Measurements from ENCODE around the gene CRLF1.

CRLF1 gene

GRCh38 chr19:18580311-18580710 lies 26.3 kb downstream of the CRLF1 start:
- ChIA-PET CTCF (interaction anchor here (0.6 to 1.7 kb wide), 5 partner anchors 8 to 269 kb away, joined by 3 to 15 read pairs (median 3); partner anchors contain the start of gene REX1BD), POLR2A (interaction anchor here (1.0 to 2.1 kb wide), 2 partner anchors 8 to 9 kb away, joined by 5 to 10 read pairs; partner anchors contain the start of gene UBA52)
- H3K4me3 ChIP-seq (ENCODE audit: low read depth, low read length), result no peak overlapping the region
- no peak for TF ChIP-seq ZNF529 (tag by site-specific recombination; IDR thresholded peaks at IDR 0.05; ENCODE audit: insufficient replicate concordance)
- no peak for TF ChIP-seq GFI1B (tag by site-specific recombination; IDR thresholded peaks at IDR 0.05)
- no peak for TF ChIP-seq ZNF18 (tag by site-specific recombination; IDR thresholded peaks at IDR 0.05)
- TF ChIP-seq ZNF626 (tag by site-specific recombination; IDR thresholded peaks at IDR 0.05), result no peak
- no peak for TF ChIP-seq MYNN (tag by site-specific recombination; IDR thresholded peaks at IDR 0.05; ENCODE audit: borderline replicate concordance)
- no peak for TF ChIP-seq ZNF658 (tag by site-specific recombination; IDR thresholded peaks at IDR 0.05)
- no peak for TF ChIP-seq ZNF292 (tag by site-specific recombination; IDR thresholded peaks at IDR 0.05; ENCODE audit: borderline replicate concordance, low read depth)
- TF ChIP-seq, protein P1, sequence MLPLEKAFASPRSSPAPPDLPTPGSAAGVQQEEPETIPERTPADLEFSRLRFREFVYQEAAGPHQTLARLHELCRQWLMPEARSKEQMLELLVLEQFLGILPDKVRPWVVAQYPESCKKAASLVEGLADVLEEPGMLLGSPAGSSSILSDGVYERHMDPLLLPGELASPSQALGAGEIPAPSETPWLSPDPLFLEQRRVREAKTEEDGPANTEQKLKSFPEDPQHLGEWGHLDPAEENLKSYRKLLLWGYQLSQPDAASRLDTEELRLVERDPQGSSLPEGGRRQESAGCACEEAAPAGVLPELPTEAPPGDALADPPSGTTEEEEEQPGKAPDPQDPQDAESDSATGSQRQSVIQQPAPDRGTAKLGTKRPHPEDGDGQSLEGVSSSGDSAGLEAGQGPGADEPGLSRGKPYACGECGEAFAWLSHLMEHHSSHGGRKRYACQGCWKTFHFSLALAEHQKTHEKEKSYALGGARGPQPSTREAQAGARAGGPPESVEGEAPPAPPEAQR (tag by site-specific recombination; IDR thresholded peaks at IDR 0.05), result no peak
- no peak for TF ChIP-seq ZBTB7A (tag by site-specific recombination; IDR thresholded peaks at IDR 0.05; ENCODE audit: low read depth)
- TF ChIP-seq ZNF157 (tag by site-specific recombination; IDR thresholded peaks at IDR 0.05), result no peak
- no peak for TF ChIP-seq ZBTB11 (tag by site-specific recombination; conservative IDR thresholded peaks at IDR 0.05; ENCODE audit: low read depth)
- TF ChIP-seq ZNF621 (tag by site-specific recombination; IDR thresholded peaks at IDR 0.05), result no peak
- no peak for TF ChIP-seq ZNF670 (tag by site-specific recombination; IDR thresholded peaks at IDR 0.05; ENCODE audit: low read depth)
- TF ChIP-seq, protein P2, sequence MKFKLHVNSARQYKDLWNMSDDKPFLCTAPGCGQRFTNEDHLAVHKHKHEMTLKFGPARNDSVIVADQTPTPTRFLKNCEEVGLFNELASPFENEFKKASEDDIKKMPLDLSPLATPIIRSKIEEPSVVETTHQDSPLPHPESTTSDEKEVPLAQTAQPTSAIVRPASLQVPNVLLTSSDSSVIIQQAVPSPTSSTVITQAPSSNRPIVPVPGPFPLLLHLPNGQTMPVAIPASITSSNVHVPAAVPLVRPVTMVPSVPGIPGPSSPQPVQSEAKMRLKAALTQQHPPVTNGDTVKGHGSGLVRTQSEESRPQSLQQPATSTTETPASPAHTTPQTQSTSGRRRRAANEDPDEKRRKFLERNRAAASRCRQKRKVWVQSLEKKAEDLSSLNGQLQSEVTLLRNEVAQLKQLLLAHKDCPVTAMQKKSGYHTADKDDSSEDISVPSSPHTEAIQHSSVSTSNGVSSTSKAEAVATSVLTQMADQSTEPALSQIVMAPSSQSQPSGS (tag by site-specific recombination; IDR thresholded peaks at IDR 0.05; ENCODE audit: low read depth), result no peak
- no peak for TF ChIP-seq ZNF654 (tag by site-specific recombination; IDR thresholded peaks at IDR 0.05; ENCODE audit: low read depth)
- no peak for TF ChIP-seq ZNF202 (tag by site-specific recombination; IDR thresholded peaks at IDR 0.05; ENCODE audit: borderline replicate concordance)
- no peak for TF ChIP-seq ZNF354C (tag by site-specific recombination; IDR thresholded peaks at IDR 0.05; ENCODE audit: borderline replicate concordance, low read depth)
- TF ChIP-seq ZNF776 (tag by site-specific recombination; IDR thresholded peaks at IDR 0.05; ENCODE audit: borderline replicate concordance), result no peak
- TF ChIP-seq ZIC2 (tag by site-specific recombination; IDR thresholded peaks at IDR 0.05), result no peak
- H3K36me3 ChIP-seq (ENCODE audit: control insufficient read depth in 2 of 2, insufficient read depth in 1 of 2, low read length in 2 of 2), result peaks cover 6 to 25% of the 10 kb centered on the region in 2 experiments; a peak in 2 of 3 replicates
- no peaks in the 10 kb centered on the region for H3K4me1 ChIP-seq (ENCODE audit: control insufficient read depth, insufficient read depth, low read length)
- no peak overlapping the region for H3K27ac ChIP-seq (ENCODE audit: extremely low read depth, low read depth, low read length)
- H3K9me3 ChIP-seq (ENCODE audit: control insufficient read depth, insufficient read depth, low read depth, low read length), result no peaks in the 10 kb centered on the region
